SH-SY5Y (cell line): ENCODE results near the gene GABBR1.

Experiments used
- GATA2 ChIP-seq: IDR thresholded peaks from 2 replicates; pipeline ENCODE4 v1.6.1; 2011; ENCODE audit warnings: mild to moderate bottlenecking, low read depth, low read length
- GATA3 ChIP-seq: IDR thresholded peaks from 2 replicates; pipeline ENCODE4 v1.6.1; 2011; ENCODE audit warnings: low read depth, mild to moderate bottlenecking, low read length, moderate library complexity

The GABBR1 gene

DNA sequence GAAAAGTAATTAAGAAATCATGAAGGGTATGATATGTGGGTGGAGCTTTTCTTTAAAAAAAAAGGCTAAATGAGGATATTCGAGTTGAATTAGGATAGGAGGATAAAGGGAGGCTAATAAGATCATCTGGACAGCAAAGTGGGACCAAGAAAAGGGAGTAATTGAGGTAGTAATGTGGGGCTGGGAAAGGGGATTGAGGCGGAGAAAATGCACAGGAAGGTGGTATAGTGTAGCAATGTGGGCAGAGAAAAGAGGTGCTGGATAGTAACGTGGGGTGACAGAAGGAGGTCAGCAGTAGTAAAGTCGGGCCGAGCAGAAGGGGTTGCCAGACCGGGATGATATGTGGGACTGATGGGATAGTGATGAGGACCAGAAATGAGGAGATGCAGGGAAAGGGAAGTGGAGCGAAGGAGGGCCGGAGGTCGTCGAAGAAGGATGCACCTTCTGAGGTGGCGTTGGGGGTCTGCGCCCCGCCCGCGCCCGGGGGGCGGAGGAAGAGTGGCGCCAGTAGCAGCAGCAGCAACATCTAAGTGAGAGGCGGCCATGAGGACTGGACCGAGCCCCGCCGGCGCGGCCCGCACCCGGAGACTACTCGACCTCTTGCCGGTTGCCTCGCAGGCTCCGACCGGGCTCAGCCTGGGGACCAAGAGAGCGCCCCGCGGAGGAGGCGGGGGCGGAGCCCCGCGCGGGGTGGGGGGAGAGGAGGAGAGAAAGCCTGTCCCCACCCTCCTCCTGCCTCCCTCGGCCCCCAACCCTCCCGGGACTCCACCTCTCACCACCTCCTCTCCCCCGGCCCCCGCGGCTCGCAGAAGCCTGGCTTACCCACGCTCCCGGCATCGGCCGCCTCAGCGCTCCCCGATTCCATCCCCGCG, 887 bp downstream of the GABBR1 start:
- TF ChIP-seq GATA2 (no peak), GATA3 (no peak)

DNA sequence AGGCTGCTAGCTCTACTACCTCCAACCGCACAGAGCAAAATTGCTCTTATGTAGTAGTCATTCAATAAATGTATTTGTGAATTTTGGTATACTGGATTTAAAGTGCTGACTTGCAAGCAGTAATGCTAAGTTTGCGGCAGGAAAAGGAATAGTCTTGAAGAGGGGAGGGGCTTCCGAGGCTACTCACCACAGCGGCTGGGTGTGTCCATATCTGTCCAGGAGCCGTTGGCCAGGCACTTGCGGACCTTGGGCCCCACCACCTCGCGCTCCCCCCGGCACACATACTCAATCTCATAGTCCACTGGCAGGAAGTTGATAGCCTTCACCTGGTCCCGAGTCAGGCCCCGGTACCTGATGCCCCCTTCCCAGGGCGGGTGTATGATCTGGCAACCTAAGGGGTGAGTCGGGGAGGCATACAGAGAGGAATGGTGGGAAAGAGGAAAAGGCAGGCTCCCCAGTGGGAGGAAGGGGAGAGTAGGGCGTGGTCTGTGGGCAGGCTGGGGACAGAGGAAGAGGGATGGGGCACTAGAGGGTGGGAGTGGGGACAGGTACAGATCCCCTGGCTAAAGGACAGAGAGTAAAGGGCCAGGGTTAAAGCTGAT, 1.7 kb downstream of the GABBR1 start:
- TF ChIP-seq GATA3 (no peak), GATA2 (no peak)

DNA sequence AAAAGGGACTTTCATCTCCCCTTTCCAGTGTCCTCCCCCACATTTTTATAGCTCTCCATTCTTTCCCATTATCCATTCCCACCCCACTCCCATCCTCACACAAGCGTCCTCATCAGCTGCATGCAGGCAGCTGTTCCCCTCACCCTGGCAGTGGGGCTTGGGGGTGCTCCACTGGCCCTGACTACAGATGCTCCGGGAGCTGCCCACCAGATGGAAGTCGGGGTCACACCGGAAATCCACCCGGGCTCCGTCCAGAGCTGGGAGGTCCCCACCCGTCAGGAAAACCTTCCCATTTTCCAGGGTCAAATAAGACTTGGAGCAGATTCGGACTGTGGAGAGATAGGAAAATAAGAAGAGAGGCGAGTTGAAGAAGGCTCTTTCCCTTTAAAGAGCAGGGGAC, 2.7 kb downstream of the GABBR1 start:
- no peak for TF ChIP-seq GATA2
- TF ChIP-seq GATA3 = no peak

DNA sequence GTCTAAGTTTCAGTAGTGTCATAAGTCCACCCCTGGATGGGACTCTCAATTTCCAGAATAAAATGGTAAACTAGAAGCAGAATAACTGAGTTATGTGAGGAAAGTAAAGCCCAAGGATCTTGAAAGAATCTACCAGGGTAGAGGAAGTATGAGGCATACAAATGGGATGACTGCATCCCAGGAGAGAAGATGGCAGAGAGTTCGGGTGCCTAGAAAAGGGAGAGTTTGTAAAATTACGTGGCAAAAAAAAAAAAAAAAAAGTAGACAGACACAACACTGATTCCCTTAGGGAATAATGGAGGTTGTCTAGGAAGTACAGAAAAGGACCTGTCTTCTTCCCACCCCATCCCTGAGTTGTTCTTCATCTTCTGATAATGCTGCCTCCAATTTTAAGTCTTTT, 3.4 kb downstream of the GABBR1 start:
- TF ChIP-seq GATA2 = no peak
- no peak for TF ChIP-seq GATA3

DNA sequence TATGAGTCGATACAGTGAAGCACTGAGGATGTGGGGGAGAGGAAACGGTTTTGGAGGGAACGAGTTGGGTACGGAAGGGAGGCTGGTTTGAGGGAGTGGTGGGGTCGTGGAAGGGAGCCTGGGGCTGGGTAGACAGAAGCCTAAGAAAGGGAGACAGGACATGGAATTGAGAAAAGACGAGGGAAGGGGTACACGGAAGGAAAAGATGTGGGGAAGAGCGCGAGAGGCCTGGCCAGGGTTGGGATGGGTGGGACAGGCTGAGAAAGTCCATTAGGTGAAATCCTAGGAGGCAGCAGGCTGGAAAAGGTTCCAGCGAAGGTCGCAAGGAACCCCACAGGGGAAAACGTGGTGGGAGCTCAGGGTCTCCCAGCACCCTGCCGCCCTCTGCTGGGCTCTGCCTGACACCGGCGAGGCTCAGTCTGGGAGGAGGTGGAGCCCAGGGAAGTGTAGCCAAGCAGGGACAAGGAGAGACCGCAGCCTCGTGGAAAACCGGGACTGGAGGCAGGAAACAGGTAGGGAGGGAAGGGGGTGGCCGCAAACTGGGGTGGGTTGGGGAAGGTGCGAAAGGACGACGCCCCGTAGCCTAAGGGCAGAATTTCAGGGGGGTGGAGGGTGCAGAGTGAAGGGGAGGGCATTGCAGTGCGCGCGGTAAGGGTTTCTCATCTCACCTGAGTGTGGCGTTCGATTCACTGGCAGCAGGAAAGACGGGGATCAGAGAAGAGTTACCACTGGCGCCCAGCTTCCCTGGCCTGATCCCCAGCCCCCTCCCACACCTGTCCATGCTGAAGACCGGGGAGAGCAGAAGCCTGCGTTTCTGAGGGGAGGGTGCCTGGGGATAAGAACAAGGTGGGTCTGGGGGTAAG, 4.3 kb downstream of the GABBR1 start:
- TF ChIP-seq GATA3 = no peak
- no peak for TF ChIP-seq GATA2

DNA sequence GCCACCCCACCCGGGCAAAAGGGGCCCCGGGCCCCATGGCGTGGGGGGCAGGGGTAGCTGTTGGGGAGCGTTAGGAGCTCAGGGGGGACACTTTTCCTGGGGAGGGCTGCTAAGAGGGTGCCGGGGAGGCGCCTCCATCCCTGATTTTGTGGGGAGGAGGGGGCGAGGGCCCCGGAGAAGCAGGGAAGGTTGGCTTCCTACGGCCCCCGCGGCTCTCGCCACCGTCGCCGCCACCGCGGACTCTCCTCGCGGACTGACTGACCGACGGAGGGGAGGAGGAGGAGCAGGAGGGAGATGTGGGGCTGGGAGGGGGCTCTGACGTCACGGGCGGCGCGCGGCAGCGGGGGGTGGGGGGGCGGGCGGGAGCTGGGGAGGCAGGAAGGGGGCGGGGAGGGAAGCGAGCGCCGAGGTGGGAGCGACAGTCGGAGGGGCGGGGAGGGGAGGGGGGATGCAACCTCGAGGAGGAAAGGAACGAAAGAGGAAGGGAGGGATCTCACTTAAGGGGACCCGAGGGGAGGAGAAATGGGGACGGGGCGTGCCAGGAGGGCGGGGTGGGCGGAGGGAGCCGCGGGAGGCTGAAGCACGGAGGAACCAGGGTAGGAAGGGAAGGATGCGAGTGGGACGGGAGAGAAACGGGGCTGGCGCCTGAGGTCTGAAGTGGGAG, 5.1 kb downstream of the GABBR1 start:
- TF ChIP-seq GATA2 (no peak), GATA3 (no peak)

DNA sequence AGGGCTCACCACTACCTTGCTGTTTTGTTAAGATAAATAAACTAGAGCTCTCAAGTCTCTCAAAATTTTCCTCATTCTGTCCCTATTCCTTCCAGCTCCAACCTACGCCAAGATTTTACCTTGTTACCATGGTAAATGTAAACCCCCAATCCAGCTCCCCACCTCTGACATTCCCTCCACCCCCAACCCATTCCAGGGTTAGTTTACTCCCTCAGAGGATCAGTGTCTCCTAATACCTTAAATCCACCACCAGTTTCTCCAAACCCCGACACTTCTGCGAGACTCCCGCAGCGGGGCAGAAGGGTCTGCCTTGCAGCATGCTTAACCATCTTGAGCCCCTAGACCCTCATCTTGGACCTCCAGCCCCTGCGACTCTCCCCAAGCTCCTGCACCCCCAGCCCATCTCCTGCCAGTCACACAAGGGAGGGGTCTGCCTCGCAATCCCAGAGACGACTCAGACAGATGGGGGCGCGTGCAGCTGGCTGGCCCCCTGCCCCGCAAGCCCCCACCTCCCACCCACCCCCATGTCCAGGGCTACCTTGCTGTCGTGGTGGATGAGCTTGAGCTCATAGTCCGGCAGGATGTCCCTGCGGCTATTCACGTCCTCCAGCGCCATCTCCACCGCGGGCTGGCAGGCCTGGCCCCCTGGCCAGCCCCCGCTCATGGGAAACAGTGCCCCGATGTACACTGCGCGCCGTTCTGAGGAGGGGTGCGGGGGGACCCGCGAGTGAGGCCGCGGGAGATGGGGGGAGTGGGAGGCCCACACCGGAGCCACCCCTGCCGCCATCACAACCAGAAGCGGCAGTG, 5.8 kb downstream of the GABBR1 start:
- TF ChIP-seq GATA2 (no peak), GATA3 (no peak)

DNA sequence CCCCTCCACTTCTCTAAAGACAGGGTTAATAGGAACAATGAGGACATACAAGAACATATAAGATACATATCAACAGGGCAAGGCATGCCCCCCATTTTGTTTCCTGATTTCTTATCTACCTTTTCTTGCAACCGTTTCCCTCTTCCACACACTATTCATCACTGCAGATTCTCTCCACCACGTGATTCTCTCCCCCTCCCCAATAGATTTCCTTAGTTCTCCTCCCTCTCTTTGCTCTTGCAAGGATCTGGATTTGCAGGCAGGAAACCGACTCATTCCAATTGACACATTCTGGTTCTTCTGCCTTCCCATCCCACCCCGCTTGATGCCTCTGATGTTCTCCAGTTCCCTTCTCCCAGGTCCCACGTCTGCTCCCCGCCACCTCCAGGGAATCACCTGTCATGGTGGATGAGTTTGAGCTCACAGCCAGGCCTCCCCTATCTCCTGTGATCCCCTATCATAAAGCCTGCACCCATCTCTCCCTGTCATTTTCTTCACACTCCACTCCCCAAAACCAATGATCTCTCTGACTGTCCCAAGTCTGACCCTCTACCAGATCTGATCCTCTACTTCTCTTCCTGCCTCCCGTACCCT, 7.5 kb downstream of the GABBR1 start:
- TF ChIP-seq GATA3 (no peak), GATA2 (no peak)

DNA sequence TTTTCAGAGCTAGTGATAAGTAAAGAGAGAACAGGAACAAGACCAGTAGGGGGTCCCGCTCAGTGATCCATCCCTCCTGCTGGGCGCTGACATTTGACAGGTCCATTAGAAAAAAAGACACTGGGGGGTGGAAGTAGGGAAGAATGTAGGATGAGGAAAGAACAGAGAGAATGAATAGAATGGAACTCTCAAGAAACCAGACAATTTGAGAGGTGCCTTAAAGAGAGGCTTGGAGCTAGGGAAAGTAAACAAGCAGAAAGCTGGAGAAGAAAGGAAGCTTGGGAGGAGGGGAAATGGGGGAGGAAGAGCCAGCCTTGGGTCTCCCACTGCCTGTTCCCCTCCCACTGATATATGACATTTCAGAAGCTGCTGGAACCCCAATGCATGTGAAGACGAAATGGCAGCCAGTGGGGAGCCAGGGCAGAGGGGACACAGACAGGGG, 8.4 kb downstream of the GABBR1 start:
- TF ChIP-seq GATA3 (no peak), GATA2 (no peak)

DNA sequence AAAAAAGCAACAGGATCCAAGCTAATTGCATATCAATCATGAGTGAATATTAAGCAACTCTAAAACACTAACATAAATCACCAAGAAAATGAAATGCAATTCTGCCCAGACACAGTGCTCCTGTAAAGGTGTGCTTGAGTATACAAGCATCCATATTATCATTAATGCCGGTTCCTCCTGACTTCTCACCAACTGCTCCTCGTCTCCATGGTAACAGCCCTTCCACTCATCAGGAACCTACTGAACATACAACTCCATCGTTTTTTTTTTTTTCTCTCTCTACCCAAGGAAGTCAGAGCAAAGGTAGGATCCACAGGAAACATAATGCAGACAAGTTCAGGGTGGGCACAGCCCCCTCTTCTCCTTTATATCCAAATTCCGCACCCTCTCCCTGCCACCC, 12.4 kb downstream of the GABBR1 start:
- TF ChIP-seq GATA2 (no peak), GATA3 (no peak)

DNA sequence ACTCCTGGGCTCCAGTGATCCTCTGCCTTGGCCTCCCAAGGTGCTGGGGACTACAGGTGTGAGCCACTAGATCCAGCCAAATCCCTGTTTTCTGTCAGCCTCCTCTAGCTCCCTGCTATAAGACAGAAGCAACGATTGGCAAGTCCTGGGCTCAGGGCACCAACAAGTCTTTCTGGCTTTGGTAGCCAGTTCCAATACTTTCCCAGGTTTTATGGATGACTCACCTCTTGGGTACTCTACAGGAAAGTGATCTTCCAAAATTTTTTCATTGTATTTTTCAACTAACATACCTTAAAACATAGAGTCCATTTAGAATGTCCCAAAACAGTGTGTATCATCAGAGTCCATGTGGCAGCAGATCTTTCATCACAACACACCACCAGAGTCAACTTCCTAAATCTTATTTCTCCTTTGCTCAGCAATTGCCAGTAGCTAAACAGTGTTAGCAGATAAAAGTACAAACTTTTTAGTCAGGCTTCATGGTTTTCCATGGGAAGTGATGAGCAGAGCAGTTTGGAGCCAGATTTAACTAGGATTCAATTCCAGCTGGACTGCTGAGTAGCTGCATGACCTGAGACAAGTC, 13.3 kb downstream of the GABBR1 start:
- no peak for TF ChIP-seq GATA2
- no peak for TF ChIP-seq GATA3

DNA sequence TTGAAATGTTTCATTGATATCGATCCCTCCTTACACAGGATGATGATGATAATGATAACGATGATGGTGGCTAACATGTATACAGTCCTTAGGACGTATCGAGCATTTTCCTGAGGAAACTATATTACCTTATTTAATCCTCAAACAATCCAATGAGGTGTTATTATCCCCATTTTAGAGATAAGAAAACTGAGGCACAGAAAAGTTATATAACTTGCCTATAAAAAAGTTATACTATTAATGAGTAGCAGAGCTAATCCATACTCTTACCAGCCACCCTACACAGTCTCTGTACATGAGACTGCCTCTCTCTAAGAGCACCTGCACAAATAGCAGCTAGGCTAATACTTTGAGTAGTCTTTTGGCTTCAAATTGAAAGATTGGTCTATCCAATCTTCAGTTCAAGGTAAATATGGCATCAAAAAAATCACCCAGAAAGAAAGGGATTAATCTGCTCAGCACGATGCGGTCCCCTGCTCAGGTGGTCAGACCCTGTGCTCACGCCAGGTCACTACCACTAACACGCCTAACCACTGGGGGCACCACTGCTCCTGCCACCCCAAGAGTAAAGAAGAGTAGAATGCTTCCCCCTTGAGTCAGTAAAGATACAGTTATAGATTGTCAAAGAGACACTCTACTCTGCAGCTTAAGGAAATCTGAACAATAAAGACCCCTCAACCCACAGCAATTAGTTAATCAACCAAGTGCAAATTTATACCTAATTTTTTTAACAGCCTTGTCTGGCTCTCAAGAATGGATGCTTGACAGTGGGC, 15.0 kb downstream of the GABBR1 start:
- no peak for TF ChIP-seq GATA3
- no peak for TF ChIP-seq GATA2
